Mesenteric fat pad (tissue), 1 donor: ENCODE data around the gene TLE2. TPM values are rescaled to one million over a fixed set of nuclear protein-coding genes. Genes with fewer than 3 reads are reported as not detected.

Experiments
- DNase-seq: peaks from one replicate; pipeline ENCODE4 v3.0.0-alpha.2; 2020; ENCODE audit warnings: low spot score
- long read RNA-seq: library from polyadenylated mRNA; unstranded; transcript quantifications from one replicate; pipeline ENCODE4 v2.0.0, GENCODE V29; 2020
- total RNA-seq: library from RNA; stranded (reverse); fragmentation: NEBNext Ultra II Directional; extraction: Animal tissue kit (Norgen Biotek cat#: 25700); gene quantifications from one replicate; pipeline ENCODE4 v1.2.1, GENCODE V29; 2021
- donor health status: DM: yes; HTN: yes; CAD: no.

The TLE2 gene
- total RNA-seq, result 35.6 TPM
- long read RNA-seq, partial matches to known transcripts, result 35 of 61 reads
- long read RNA-seq, other reads (novel, unspliced or antisense), result 26 of 61 reads

GRCh38 chr19:3029065-3029923 is at the start of gene TLE2:
TLE2 (minus strand) TSS chr19:3029280; CDS start chr19:3028904, 376 bp downstream.
- DNase-seq, result no peak

GRCh38 chr19:3075605-3076431 is 46.7 kb upstream of the TLE2 start:
- DNase-seq, result no peak

GRCh38 chr19:3073931-3074595 is 45.0 kb upstream of the TLE2 start:
- no peak for DNase-seq

GRCh38 chr19:3073159-3073563 is 44.1 kb upstream of the TLE2 start:
- no peak for DNase-seq

- no peak for DNase-seq
Observed at GRCh38 chr19:3071768-3072167, 42.7 kb upstream of the TLE2 start.

- DNase-seq, result no peak
Observed at GRCh38 chr19:3068071-3068470, 39.0 kb upstream of the TLE2 start.

GRCh38 chr19:3067563-3067962 is 38.5 kb upstream of the TLE2 start:
- no peak for DNase-seq

GRCh38 chr19:3066482-3067049 is 37.5 kb upstream of the TLE2 start:
- DNase-seq, result no peak

GRCh38 chr19:3065675-3066357 is 36.7 kb upstream of the TLE2 start:
- no peak for DNase-seq

GRCh38 chr19:3064011-3064330 is 34.9 kb upstream of the TLE2 start:
- DNase-seq, result no peak

- DNase-seq, result no peak
Observed at GRCh38 chr19:3062165-3063105, 33.4 kb upstream of the TLE2 start, which contains the start of gene TLE5. TLE5 (minus strand) TSS chr19:3062495; CDS start chr19:3062200, 295 bp downstream.

- DNase-seq, result no peak
Observed at GRCh38 chr19:3061182-3062161, 32.4 kb upstream of the TLE2 start.

- no peak for DNase-seq
Observed at GRCh38 chr19:3060857-3061181, 31.7 kb upstream of the TLE2 start.

GRCh38 chr19:3059653-3060052 is 30.6 kb upstream of the TLE2 start:
- no peak for DNase-seq

- DNase-seq, result no peak
Observed at GRCh38 chr19:3058821-3059314, 29.8 kb upstream of the TLE2 start.

- no peak for DNase-seq
Observed at GRCh38 chr19:3058009-3058820, 29.1 kb upstream of the TLE2 start.

GRCh38 chr19:3057275-3057714 is 28.2 kb upstream of the TLE2 start:
- DNase-seq, result peak; percentile 93
